Measurements from ENCODE around the gene ZNF786. TPM values are rescaled to one million over a fixed set of nuclear protein-coding genes. Genes with fewer than 3 reads are reported as not detected.

ZNF786 gene
- total and polyA plus RNA-seq, 9 of the 15 experiments (the other 6 are each of a cell fraction or from before 2014, with no cell fraction given), result 0.31 to 5.4 (median 3.0) TPM

- Histone ChIP-seq H3K36me3 (ENCODE audit: control insufficient read depth, insufficient read depth, low read length) (peaks cover 6% of the 10 kb centered on the region; the same call in 1 of the 3 replicates), H2AFZ (ENCODE audit: low read depth, low read length) (no peak overlapping the region), H3K27ac (ENCODE audit: extremely low read depth, low read depth, low read length) (no peak overlapping the region), H3K9me1 (ENCODE audit: control insufficient read depth, insufficient read depth, low read length) (no peaks in the 10 kb centered on the region), H3K9ac (ENCODE audit: insufficient read depth in 1 of 2, low read depth in 2 of 2, low read length in 2 of 2) (no peak overlapping the region), H3K9me3 (replicated peaks; ENCODE audit: control insufficient read depth, insufficient read depth, low read depth, low read length) (0 out of 2 replicates have a peak, but pooled peaks cover 5% of the 10 kb centered on the region), H3K4me3 (no peak overlapping the region), H4K20me1 (replicated peaks; ENCODE audit: control insufficient read depth, insufficient read depth, low read length) (no peaks in the 10 kb centered on the region), H3K4me2 (ENCODE audit: insufficient read depth, low read length) (no peak overlapping the region), H3K79me2 (ENCODE audit: control insufficient read depth, insufficient read depth, low read length) (no peaks in the 10 kb centered on the region), H3K27me3 (ENCODE audit: control insufficient read depth in 2 of 2, insufficient read depth in 2 of 2, low read length in 2 of 2) (no peaks in the 10 kb centered on the region), H3K4me1 (replicated peaks in 1 of 2; ENCODE audit: control insufficient read depth in 2 of 2, insufficient read depth in 2 of 2, low read length in 2 of 2) (0 out of 5 replicates have a peak, but pooled peaks cover 0 to 6% of the 10 kb centered on the region in 2 experiments)
- CTCF ChIA-PET (ENCODE audit: low intra/inter-chr PET ratio), result no interaction called here
- ATAC-seq, result no peak
- 79% methylated on average over 2 of the region's 2 CpGs for WGBS (ENCODE audit: insufficient coverage, low coverage, missing lambda C conversion rate)
- in situ Hi-C loops (cut with MboI), result no loop called here
- BruUV-seq (replicated peaks), result no TSS peak
- no peak for FAIRE-seq
- intact Hi-C loops (cut with micrococcal nuclease), result no loop called here
- no peak for DNase-seq (ENCODE audit: extremely low read depth in 1 of 4, low spot score in 3 of 4)
- POLR2A ChIA-PET, result interaction anchor here (0.6 kb wide), 1 partner anchor 239 kb away, joined by 3 read pairs; no protein-coding TSS in a partner anchor
- TF ChIP-seq AFF1 (IDR thresholded peaks at IDR 0.05; ENCODE audit: low read depth in 1 of 2, partially characterized antibody in 2 of 2) (peak in 1 of 2 experiments; percentile 100), ZNF280A (IDR thresholded peaks at IDR 0.05; ENCODE audit: low read depth, partially characterized antibody) (peak; percentile 27), MLX (CRISPR knock-in tag; conservative IDR thresholded peaks at IDR 0.05) (no peak), HES1 (IDR thresholded peaks at IDR 0.05; ENCODE audit: low read depth) (no peak), ZNF217 (CRISPR knock-in tag; IDR thresholded peaks at IDR 0.05) (no peak), ZNF311 (CRISPR knock-in tag; IDR thresholded peaks at IDR 0.05) (no peak), ZNF24 (IDR thresholded peaks at IDR 0.05) (0 out of 2 replicates have a peak, but pooled peaks have one; percentile 35), RB1 (IDR thresholded peaks at IDR 0.05; ENCODE audit: low read depth) (no peak), MXI1 (IDR thresholded peaks at IDR 0.05; ENCODE audit: low read depth, low read length) (no peak), ZNF212 (CRISPR knock-in tag; IDR thresholded peaks at IDR 0.05) (no peak), ESRRB (CRISPR knock-in tag; IDR thresholded peaks at IDR 0.05; ENCODE audit: borderline replicate concordance) (no peak), ZNF431 (CRISPR knock-in tag; IDR thresholded peaks at IDR 0.05) (no peak), SRSF9 (IDR thresholded peaks at IDR 0.05; ENCODE audit: borderline replicate concordance, low read depth, low read length) (no peak), HOMEZ (CRISPR knock-in tag; IDR thresholded peaks at IDR 0.05) (no peak)
Measured at GRCh38 chr7:149084407-149084806, 6.1 kb downstream of the ZNF786 start.
